GM12873 (cell line): ENCODE results near the gene CRISP1.

ENCODE experiments used
- TF ChIP-seq, protein P1 (sequence below): IDR thresholded peaks from 2 replicates; pipeline ENCODE4 v1.5.1; 2012; ENCODE audit warnings: low read depth, mild to moderate bottlenecking, moderate library complexity, low read length, control low read depth; ENCODE audit not compliant: insufficient read depth; ENCODE audit errors: missing control alignments

CRISP1 gene

GRCh38 chr6:49805246-49805645 lies 61.1 kb downstream of the CRISP1 start:
- TF ChIP-seq, protein P1, sequence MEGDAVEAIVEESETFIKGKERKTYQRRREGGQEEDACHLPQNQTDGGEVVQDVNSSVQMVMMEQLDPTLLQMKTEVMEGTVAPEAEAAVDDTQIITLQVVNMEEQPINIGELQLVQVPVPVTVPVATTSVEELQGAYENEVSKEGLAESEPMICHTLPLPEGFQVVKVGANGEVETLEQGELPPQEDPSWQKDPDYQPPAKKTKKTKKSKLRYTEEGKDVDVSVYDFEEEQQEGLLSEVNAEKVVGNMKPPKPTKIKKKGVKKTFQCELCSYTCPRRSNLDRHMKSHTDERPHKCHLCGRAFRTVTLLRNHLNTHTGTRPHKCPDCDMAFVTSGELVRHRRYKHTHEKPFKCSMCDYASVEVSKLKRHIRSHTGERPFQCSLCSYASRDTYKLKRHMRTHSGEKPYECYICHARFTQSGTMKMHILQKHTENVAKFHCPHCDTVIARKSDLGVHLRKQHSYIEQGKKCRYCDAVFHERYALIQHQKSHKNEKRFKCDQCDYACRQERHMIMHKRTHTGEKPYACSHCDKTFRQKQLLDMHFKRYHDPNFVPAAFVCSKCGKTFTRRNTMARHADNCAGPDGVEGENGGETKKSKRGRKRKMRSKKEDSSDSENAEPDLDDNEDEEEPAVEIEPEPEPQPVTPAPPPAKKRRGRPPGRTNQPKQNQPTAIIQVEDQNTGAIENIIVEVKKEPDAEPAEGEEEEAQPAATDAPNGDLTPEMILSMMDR, result no peak

DNA sequence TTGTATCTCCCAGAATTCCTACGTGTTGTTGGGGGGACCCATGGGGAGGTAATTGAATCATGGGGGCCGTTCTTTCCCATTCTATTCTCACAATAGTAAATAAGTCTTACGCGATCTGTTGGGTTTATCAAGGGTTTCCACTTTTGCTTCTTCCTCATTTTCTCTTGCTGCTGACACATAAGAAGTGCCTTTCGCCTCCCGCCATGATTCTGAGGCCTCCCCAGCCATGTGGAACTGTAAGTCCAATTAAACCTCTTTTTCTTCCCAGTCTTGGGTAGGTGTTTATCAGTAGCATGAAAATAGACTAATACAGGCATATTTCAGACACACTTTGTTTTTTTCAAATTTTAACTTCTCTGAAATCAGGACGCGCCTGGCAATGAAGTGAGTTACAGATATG lies 64.8 kb downstream of the CRISP1 start:
- TF ChIP-seq, protein P1, result no peak

DNA sequence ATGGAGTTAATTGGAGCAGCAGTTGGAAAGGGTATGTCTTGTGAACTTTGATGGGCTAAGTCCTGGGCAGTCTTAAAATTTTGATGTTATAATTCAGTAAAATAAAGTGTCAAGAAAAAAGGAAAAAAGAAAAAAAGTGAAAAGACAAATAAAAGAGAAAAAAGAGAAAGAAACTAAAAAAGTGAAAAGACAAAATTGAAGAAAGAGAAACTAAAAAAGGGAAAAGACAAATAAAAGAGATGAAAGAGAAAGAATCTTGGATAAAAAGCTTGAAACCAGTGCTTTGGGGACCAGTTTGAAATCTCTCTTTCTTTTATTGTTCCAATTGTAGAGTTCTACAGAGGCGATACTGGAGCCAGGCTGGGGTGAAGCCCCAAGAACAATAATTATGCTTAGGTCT lies 67.2 kb downstream of the CRISP1 start:
- TF ChIP-seq, protein P1, result no peak

DNA sequence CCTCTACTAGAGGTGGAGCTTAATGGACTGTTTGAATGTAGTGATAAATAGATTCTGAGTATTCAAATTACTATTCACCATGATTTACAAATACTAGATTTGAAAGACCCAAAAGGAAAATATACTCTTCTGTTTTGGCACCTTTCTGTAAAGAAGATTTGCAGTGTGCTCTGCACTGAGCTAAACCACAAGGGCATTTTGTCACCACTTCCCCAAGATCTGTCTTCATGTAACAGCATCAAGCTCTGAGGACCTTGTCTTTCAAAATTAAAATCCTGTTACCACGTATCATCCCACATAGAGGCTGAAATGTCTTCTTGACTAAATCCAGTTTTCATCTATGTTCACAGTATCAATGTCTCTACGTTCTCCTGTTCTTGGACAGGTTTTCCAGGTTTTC lies 76.0 kb downstream of the CRISP1 start:
- TF ChIP-seq, protein P1, result no peak

- TF ChIP-seq, protein P1, result no peak
Measured at GRCh38 chr6:49787176-49787575, 79.2 kb downstream of the CRISP1 start, which contains the start of gene PGK2. Gene PGK2, minus strand, starts transcription at chr6:49787285. Its CDS starts 98 bp downstream, at chr6:49787187.

DNA sequence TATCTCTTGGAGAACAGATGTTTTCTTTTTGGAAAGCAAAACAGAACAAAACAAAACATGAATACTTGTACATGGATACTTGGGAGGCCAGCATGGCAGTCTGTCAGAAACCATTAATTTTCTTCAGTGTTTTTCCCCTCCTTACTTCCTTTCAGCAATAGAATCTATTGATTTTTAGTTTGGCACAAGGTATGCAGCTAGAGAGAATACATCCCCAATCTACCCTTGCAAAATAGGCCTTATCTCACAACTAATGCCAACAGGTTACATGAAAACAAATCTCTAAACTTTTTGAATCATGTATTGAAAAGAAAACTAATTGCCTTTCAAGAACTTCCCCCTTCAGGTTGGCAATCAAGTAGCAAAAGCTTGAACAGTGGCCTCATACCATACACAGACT lies 82.1 kb downstream of the CRISP1 start:
- TF ChIP-seq, protein P1, result no peak
